GM10248 (cell line): ENCODE results near the gene WDR82.

Source experiments
- CTCF ChIA-PET: fragments of 300-600 bp; sonication (Branson Sonifier 250); formaldehyde crosslinking; extraction: SDS; loops from one replicate; lab custom pipeline; 2021; ENCODE audit warnings: antibody characterized with exemption; lab: Yijun Ruan, JAX
- POLR2A ChIA-PET: fragments of 350-650 bp; sonication (Branson Sonifier 250); formaldehyde crosslinking; extraction: SDS; loops from one replicate; lab custom pipeline; 2020; ENCODE audit warnings: antibody characterized with exemption; lab: Yijun Ruan, JAX
- DNase-seq: peaks from one replicate; pipeline ENCODE4 v3.0.0; 2012; ENCODE audit errors: extremely low spot score
- TF ChIP-seq, protein P1 (sequence below): IDR thresholded peaks from 2 replicates; pipeline ENCODE4 v1.5.1; 2012; ENCODE audit warnings: mild to moderate bottlenecking, low read depth; ENCODE audit errors: extremely low read depth, missing control alignments, control extremely low read depth

The WDR82 gene

DNA sequence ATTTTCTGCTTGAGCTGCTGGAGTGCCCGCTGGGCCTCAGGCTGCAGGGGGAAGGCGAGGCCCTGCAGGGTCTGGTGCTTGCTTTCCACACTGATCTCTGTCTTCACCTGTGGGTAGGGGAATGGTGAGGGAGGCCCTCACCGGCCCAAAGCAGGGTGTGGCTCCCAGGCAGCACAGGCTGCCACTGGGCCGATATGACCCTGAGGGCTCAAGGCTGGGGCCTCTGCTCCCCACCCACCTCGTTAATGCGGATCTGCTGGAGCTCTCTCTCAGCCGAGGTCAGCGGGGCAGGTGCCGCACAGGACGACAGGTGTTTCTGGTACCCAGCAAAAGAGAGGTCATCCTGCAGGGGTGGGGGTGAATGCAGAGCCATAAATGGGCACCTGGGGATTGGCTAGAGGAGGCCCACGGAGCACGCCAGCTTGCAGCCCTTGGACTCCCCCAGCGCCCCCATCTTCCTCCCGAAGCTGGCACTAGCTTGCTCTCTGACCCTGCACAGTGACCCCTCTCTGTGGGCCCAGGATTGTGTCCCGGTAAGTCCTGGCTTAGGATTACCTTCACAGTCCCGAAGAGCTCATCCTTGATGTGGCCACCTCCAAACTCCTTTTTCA, 47.5 kb downstream of the WDR82 start:
- TF ChIP-seq, protein P1, sequence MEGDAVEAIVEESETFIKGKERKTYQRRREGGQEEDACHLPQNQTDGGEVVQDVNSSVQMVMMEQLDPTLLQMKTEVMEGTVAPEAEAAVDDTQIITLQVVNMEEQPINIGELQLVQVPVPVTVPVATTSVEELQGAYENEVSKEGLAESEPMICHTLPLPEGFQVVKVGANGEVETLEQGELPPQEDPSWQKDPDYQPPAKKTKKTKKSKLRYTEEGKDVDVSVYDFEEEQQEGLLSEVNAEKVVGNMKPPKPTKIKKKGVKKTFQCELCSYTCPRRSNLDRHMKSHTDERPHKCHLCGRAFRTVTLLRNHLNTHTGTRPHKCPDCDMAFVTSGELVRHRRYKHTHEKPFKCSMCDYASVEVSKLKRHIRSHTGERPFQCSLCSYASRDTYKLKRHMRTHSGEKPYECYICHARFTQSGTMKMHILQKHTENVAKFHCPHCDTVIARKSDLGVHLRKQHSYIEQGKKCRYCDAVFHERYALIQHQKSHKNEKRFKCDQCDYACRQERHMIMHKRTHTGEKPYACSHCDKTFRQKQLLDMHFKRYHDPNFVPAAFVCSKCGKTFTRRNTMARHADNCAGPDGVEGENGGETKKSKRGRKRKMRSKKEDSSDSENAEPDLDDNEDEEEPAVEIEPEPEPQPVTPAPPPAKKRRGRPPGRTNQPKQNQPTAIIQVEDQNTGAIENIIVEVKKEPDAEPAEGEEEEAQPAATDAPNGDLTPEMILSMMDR, result no peak
- ChIA-PET POLR2A (no interaction called here), CTCF (interaction anchor here (0.6 to 5.4 kb wide), 32 partner anchors 12 to 216 kb away, joined by 3 to 98 read pairs (median 6); partner anchors contain the start of genes DNAH1, GLYCTK, PPM1M and SEMA3G)
- no peak for DNase-seq

DNA sequence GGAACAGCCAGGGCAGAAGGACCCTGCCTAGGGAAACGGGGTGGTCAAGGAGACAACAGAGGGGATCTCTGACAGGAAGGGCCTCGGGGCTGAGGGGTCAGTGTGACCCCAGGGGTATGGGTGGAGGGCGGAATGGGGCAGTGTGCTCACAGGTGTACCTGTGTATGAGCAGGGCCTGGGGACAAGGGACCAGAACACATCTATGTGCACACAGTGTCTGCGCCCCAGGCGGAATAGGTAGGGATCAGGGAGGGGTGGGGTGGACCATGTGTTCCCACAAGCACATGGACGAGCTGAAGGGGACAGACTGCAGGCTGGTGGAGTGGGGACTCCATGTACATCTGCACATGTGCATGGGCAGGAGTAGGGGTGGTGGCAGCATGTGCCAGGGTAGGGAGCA, 48.0 kb downstream of the WDR82 start:
- no peak for DNase-seq
- TF ChIP-seq, protein P1, result no peak
- ChIA-PET CTCF (interaction anchor here (0.9 to 5.4 kb wide), 21 partner anchors 11 to 216 kb away, joined by 3 to 98 read pairs (median 8); partner anchors contain the start of genes GLYCTK, PPM1M, SEMA3G and WDR82), POLR2A (no interaction called here)

DNA sequence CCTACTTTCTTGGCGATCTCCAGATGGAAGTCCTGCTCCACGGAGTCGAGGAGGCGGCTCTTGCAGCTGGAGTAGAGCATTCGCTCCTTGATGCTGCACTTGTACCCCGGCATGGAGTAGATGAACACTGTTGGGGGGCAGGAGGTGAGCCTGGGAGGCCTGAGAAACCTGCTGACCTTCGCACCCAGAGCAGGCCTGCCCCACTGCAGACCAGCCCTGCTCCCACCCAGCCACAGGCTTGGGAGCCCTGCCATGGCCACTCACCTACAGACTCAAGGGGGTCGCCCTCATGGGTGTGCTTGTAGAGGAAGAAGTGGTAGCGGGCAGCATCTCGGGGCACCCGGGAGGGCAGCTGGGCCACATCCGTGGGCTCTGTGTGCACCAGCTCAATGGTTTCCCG, 48.8 kb downstream of the WDR82 start:
- TF ChIP-seq, protein P1, result no peak
- DNase-seq, result no peak
- ChIA-PET CTCF (interaction anchor here (1.3 to 5.4 kb wide), 5 partner anchors 11 to 110 kb away, joined by 3 to 98 read pairs (median 44); partner anchors contain the start of gene WDR82), POLR2A (interaction anchor here (0.7 to 0.9 kb wide), 2 partner anchors 9 to 10 kb away, joined by 3 to 6 read pairs; partner anchors contain the start of gene TWF2)

DNA sequence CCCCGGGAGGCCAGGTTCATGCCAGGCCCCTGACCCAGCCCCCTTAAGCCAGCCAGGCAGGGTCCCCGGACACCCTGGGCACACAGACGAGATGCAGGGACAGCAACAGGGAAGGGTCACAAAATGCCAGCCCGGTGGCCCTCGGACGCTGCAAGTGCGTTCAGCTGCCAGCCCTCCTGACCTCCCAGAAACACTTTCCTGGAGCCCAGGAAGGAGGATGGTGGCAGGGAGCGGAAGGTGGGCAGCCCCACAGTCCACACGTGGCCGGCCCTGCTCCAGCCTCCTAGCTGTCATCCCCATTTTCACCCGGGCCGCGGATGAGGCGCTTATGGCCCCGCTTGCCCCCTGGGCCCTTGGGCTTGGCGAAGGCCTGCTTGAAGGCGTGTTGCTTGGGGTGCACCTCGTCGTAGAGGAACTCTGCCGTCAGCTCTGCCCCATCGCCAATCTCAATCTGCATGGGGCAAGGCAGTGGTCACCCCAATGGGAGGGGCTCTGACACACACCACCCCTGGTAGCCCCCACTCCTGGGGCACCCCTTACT, 49.6 kb downstream of the WDR82 start:
- ChIA-PET POLR2A (interaction anchor here (0.7 to 0.9 kb wide), 2 partner anchors 9 to 10 kb away, joined by 3 to 6 read pairs; partner anchors contain the start of gene TWF2), CTCF (interaction anchor here (1.3 to 5.4 kb wide), 5 partner anchors 10 to 110 kb away, joined by 3 to 98 read pairs (median 44); partner anchors contain the start of gene WDR82)
- no peak for DNase-seq
- TF ChIP-seq, protein P1, result no peak

DNA sequence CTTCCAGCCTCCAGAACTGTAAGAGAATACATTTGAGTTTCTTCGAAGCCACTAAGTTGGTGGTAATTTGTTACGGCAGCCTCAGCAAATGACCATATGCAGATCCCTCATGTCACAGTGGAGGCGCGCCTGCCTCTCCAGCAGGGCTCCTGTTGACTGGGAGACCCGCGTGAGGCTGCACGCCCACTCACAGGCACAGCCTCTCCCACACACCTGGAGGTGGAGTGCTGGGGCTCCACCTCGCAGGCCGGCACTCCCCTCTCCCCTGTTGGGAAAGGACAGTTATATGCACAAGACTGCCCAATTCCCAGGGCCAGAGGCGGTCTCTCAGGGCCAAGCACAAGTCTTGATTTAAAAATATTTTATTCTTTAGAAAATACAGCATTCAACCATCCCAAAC, 50.2 kb downstream of the WDR82 start:
- POLR2A ChIA-PET, result no interaction called here

DNA sequence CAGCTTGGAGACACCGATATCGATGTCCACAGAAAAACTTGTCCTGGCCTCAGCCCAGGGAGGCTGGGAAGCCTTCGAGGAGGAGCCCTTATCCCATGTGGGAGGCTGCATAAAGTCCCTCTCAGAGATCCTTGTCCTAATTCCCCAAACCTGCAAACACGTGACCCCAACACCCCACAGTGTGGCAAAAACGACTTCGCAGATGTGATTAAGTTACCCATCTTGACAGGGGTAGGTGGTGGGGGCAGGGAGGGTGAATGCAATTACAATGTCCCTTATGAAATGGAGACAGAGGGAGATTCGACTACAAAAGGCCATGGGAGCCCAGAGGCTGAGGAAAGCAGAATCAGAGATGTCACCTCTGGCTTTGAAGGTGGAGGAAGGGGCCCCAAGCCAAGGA, 50.7 kb downstream of the WDR82 start:
- no peak for DNase-seq
- POLR2A ChIA-PET, result no interaction called here
- TF ChIP-seq, protein P1, result no peak
- CTCF ChIA-PET, result interaction anchor here (1.0 to 2.2 kb wide), 4 partner anchors 13 to 191 kb away, joined by 3 to 5 read pairs (median 4); no protein-coding TSS in a partner anchor

More for the DNA sequence above, 50.2 kb downstream of the WDR82 start:
- CTCF ChIA-PET, result interaction anchor here (5.4 kb wide), 1 partner anchor 111 kb away, joined by 50 read pairs; no protein-coding TSS in a partner anchor
- DNase-seq, result no peak
- TF ChIP-seq, protein P1, result no peak
